ENCODE data around the gene NLGN1. TPM values are rescaled to one million over a fixed set of nuclear protein-coding genes. Genes with fewer than 3 reads are reported as not detected.

NLGN1 gene
- total RNA-seq, 1 experiment from 2014 or later, result 5.2 TPM

DNA sequence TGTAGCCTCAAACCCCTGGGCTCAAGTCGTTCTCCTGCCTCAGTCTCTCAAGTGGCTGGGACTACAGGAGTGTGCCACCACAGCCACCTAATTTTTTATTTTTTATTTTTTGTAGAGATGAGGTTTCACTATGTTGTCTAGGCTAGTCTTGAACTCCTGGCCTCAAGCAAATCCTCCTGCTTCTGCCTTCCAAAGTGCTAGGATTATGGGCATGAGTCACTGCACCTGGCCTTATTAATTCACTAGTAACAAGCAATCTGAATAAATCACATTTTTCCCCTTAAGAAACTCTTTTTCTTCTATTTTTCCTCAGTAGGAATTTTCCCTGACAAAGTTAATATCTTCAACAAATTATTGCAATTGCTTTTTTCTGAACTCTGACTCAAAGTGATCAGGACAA, 336.9 kb downstream of the NLGN1 start:
- H3K36me3 Mint-ChIP-seq (ENCODE audit: insufficient read depth in 1 of 3, low read depth in 3 of 3), result peaks cover 0 to 7% (median 0%) of the 10 kb centered on the region in 3 experiments; a peak in 1 of 7 replicates
- Histone ChIP-seq H3K27me3 (ENCODE audit: insufficient read depth, low read length) (no peaks in the 10 kb centered on the region), H2BK20ac (ENCODE audit: low read depth, low read length, poor library complexity, severe bottlenecking) (no peak overlapping the region), H3K4me2 (ENCODE audit: insufficient read depth, insufficient read length, low read length) (no peak overlapping the region), H3K79me1 (ENCODE audit: insufficient read depth, low read depth, low read length, poor library complexity, severe bottlenecking) (no peaks in the 10 kb centered on the region), H3K27ac (ENCODE audit: insufficient read length, low read depth, low read length) (no peak overlapping the region), H3K9ac (ENCODE audit: extremely low read depth, insufficient read length, low read length) (no peak overlapping the region), H3K4me1 (ENCODE audit: insufficient read depth, low read length) (peaks cover 2% of the 10 kb centered on the region; the same call in 1 of the 2 replicates), H3K14ac (ENCODE audit: insufficient read depth, low read length) (no peak overlapping the region), H2BK5ac (ENCODE audit: insufficient read length, low read length) (no peak overlapping the region), H4K20me1 (ENCODE audit: control insufficient read depth, insufficient read depth, insufficient read length) (no peaks in the 10 kb centered on the region), H4K5ac (ENCODE audit: insufficient read length, low read depth, low read length) (no peak overlapping the region), H2BK12ac (ENCODE audit: insufficient read length, low read depth, low read length) (no peak overlapping the region), H4K91ac (ENCODE audit: insufficient read length, low read depth, low read length) (no peak overlapping the region), H2BK120ac (ENCODE audit: low read depth, low read length, poor library complexity, severe bottlenecking) (no peak overlapping the region), H3K79me2 (ENCODE audit: insufficient read depth, low read length) (no peaks in the 10 kb centered on the region), H3K4ac (ENCODE audit: low read depth, low read length) (no peak overlapping the region), H3K9me3 (ENCODE audit: control insufficient read depth, low read depth, low read length) (no peaks in the 10 kb centered on the region), H2BK15ac (ENCODE audit: low read depth, low read length) (no peak overlapping the region), H3K23ac (ENCODE audit: insufficient read length, low read depth, low read length) (no peak overlapping the region), H3K23me2 (ENCODE audit: insufficient read length, low read depth, low read length, poor library complexity, severe bottlenecking) (no peaks in the 10 kb centered on the region), H3T11ph (ENCODE audit: low read length) (no peak overlapping the region), H3K18ac (ENCODE audit: insufficient read length, low read depth, low read length) (no peak overlapping the region), H2AFZ (ENCODE audit: low read length) (no peak overlapping the region), H4K8ac (replicated peaks; ENCODE audit: insufficient read length, low read depth, low read length) (no peak overlapping the region), H2AK5ac (ENCODE audit: insufficient read length, low read length) (no peak overlapping the region), H3K56ac (ENCODE audit: insufficient read length, low read depth, low read length) (no peak overlapping the region)
- H3K27ac Mint-ChIP-seq, result no peak overlapping the region
- TF ChIP-seq, protein P1, sequence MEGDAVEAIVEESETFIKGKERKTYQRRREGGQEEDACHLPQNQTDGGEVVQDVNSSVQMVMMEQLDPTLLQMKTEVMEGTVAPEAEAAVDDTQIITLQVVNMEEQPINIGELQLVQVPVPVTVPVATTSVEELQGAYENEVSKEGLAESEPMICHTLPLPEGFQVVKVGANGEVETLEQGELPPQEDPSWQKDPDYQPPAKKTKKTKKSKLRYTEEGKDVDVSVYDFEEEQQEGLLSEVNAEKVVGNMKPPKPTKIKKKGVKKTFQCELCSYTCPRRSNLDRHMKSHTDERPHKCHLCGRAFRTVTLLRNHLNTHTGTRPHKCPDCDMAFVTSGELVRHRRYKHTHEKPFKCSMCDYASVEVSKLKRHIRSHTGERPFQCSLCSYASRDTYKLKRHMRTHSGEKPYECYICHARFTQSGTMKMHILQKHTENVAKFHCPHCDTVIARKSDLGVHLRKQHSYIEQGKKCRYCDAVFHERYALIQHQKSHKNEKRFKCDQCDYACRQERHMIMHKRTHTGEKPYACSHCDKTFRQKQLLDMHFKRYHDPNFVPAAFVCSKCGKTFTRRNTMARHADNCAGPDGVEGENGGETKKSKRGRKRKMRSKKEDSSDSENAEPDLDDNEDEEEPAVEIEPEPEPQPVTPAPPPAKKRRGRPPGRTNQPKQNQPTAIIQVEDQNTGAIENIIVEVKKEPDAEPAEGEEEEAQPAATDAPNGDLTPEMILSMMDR (conservative IDR thresholded peaks at IDR 0.05), result no peak
- no CpG with 5 or more reads among the region's 1 CpG for WGBS (ENCODE audit: extremely low coverage, insufficient read length, low lambda C conversion rate)
- no peaks in the 10 kb centered on the region for H3K9me3 Mint-ChIP-seq
- no peaks in the 10 kb centered on the region for H3K27me3 Mint-ChIP-seq (ENCODE audit: low read depth)
- H3K4me1 Mint-ChIP-seq, result peaks cover 13 to 15% of the 10 kb centered on the region in 2 experiments
- DNase-seq, result no peak
- H3K4me3 Mint-ChIP-seq, result no peak overlapping the region

All from H9 (cell line).